ENCODE data around the gene LTBP4.

- TF ChIP-seq CTCF (IDR thresholded peaks at IDR 0.05; ENCODE audit: poor library complexity) = no peak
- TF ChIP-seq EZH2 (IDR thresholded peaks at IDR 0.05; ENCODE audit: borderline replicate concordance) = no peak
- no peak for TF ChIP-seq EZH2phosphoT487 (IDR thresholded peaks at IDR 0.05; ENCODE audit: low read depth, severe bottlenecking, unreplicated experiment)
Observed at GRCh38 chr19:40598918-40599307, 2.3 kb upstream of the LTBP4 start.

All from hepatocyte (in vitro differentiated cells).